Measurements from ENCODE around the gene MYH6.

DNA sequence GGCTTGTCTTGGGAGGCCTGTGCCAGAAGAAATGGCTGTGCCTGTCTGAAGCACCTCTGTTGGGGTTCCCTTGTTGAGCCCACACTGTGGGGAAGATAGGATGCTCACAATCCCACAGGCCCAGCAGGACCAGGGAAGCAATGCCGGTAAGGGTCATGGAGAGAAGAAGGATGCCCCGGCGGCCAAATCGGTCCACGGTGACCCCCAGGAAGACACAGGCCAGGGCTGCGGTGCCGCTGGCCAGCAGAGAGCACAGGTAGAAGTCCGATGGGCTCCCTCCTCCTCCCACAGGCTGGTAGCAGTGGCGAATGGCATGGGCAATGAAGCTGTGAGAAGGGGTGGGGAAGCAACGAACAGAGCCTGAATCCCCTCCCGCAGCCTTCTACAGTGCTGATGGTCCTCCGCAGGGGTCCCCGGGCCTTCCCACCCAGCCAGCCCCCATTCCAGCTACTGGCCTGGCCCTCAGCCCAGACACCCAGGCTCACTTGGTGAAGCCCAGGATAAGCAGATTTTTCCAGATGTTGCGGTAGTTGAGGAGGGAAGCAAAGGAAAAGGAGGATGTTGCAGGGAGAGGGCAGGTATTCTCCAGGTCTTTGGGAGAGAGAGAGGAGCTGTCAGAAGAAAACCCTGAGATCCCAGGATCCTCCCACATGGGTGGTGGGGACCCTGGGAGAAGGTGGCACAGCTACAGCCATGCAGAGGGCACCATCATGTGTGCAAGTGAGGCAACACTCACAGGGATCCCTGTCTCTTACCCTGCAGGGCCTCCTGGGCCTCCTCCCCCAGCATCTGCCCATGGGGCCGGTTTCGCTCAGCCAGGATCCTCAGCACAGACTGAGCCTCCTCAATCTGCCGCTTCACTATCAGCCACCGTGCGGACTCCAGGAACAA lies 60.4 kb downstream of the MYH6 start:
- no peak for TF ChIP-seq POLR2A (IDR thresholded peaks at IDR 0.05)
- TF ChIP-seq, protein P1, sequence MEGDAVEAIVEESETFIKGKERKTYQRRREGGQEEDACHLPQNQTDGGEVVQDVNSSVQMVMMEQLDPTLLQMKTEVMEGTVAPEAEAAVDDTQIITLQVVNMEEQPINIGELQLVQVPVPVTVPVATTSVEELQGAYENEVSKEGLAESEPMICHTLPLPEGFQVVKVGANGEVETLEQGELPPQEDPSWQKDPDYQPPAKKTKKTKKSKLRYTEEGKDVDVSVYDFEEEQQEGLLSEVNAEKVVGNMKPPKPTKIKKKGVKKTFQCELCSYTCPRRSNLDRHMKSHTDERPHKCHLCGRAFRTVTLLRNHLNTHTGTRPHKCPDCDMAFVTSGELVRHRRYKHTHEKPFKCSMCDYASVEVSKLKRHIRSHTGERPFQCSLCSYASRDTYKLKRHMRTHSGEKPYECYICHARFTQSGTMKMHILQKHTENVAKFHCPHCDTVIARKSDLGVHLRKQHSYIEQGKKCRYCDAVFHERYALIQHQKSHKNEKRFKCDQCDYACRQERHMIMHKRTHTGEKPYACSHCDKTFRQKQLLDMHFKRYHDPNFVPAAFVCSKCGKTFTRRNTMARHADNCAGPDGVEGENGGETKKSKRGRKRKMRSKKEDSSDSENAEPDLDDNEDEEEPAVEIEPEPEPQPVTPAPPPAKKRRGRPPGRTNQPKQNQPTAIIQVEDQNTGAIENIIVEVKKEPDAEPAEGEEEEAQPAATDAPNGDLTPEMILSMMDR (IDR thresholded peaks at IDR 0.05): no peak
